K562 (cell line): Measurements from ENCODE around the gene SRGN. TPM values are rescaled to one million over a fixed set of nuclear protein-coding genes. Genes with fewer than 3 reads are reported as not detected.
A peak's percentile ranks its signal among the peaks of the same experiment; 100 is the strongest.

ENCODE experiments used
- ARHGAP35 ChIP-seq: fragments of 450-650 bp; IDR thresholded peaks from 2 replicates; pipeline ENCODE4 v1.6.1; 2018; ENCODE audit not compliant: partially characterized antibody
- CHD4 ChIP-seq: fragments of 200-600 bp; sonication (generic); IDR thresholded peaks from 3 replicates; pipeline ENCODE4 v1.6.1; 2012; ENCODE audit warnings: low read depth, mild to moderate bottlenecking, mixed read lengths, low read length, inconsistent platforms; ENCODE audit not compliant: insufficient read depth, insufficient replicate concordance, poor library complexity, severe bottlenecking
- DEAF1 ChIP-seq: fragments of 450-650 bp; formaldehyde crosslinking; IDR thresholded peaks from 2 replicates; pipeline ENCODE4 v1.4.0; 2020; ENCODE audit warnings: mild to moderate bottlenecking, moderate library complexity
- HCFC1 ChIP-seq: IDR thresholded peaks from 2 replicates; pipeline ENCODE4 v1.6.1; 2012; ENCODE audit warnings: low read depth, low read length, improper control_type of control experiment
- HMG20B ChIP-seq: fragments of 250-450 bp; sonication (Bioruptor Pico); IDR thresholded peaks from 2 replicates; pipeline ENCODE4 v1.5.0; 2021; ENCODE audit warnings: mild to moderate bottlenecking
- NFE2L1 ChIP-seq: fragments of 450-650 bp; IDR thresholded peaks from 2 replicates; pipeline ENCODE4 v1.6.1; 2016; ENCODE audit warnings: missing genetic modification characterization, low read depth, mild to moderate bottlenecking, missing compliant biosample characterization, moderate library complexity, borderline replicate concordance
- SAFB ChIP-seq: fragments of 200-400 bp; formaldehyde crosslinking; IDR thresholded peaks from 2 replicates; pipeline ENCODE4 v1.6.1; 2017; ENCODE audit warnings: low read depth, low read length, borderline replicate concordance
- SMARCA4 ChIP-seq: fragments of 450-650 bp; IDR thresholded peaks from 2 replicates; pipeline ENCODE4 v1.6.1; 2016
- XRCC3 ChIP-seq: fragments of 450-650 bp; IDR thresholded peaks from 2 replicates; pipeline ENCODE4 v1.6.1; 2017; ENCODE audit warnings: mild to moderate bottlenecking, moderate library complexity
- ZBED1 ChIP-seq: IDR thresholded peaks from 2 replicates; pipeline ENCODE4 v1.6.1; 2014
- ZNF174 ChIP-seq: fragments of 250-450 bp; sonication (Bioruptor Pico); IDR thresholded peaks from 2 replicates; pipeline ENCODE4 v1.4.0; 2020; ENCODE audit warnings: mild to moderate bottlenecking
- ZNF277 ChIP-seq: fragments of 250-450 bp; sonication (Bioruptor Pico); IDR thresholded peaks from 2 replicates; pipeline ENCODE4 v1.8.0; 2022; ENCODE audit warnings: inconsistent platforms, mild to moderate bottlenecking, moderate library complexity, borderline replicate concordance
- ZNF408 ChIP-seq: fragments of 250-450 bp; sonication (Bioruptor Pico); IDR thresholded peaks from 2 replicates; pipeline ENCODE4 v1.4.0; 2020; ENCODE audit warnings: low read depth, mild to moderate bottlenecking, moderate library complexity
- ZNF79 ChIP-seq: fragments of 250-450 bp; sonication (Bioruptor Pico); IDR thresholded peaks from 2 replicates; pipeline ENCODE4 v1.4.0; 2020; ENCODE audit warnings: low read depth, mild to moderate bottlenecking, moderate library complexity
- polyA plus RNA-seq, 8 experiments: library from polyadenylated mRNA; depleted of rRNA in 4 of 8; stranded (reverse) in 5 of 8; unstranded in 3 of 8; fragments of >200 nt; fragmentation: Nextera tagmentation in 2 of 8; fragmentation: Illumina TruSeq in 1 of 8; extraction: Ambion mirVana in 2 of 8; extraction: Trizol in 1 of 8; gene quantifications; 2 replicates each; pipeline versions ENCODE4 v1.2.1 to v1.2.3, GENCODE V29; 2011 to 2014; ENCODE audit warnings: inconsistent platforms in 1 of 8, missing spikeins in 1 of 8
- total RNA-seq, 7 experiments: library from RNA; depleted of rRNA in 6 of 7; stranded (reverse); fragments of >200 nt in 6 of 7; fragmentation: Illumina TruSeq in 2 of 7; extraction: Trizol in 2 of 7; gene quantifications; 2 replicates each; pipeline versions ENCODE4 v1.2.1 to v1.2.3, GENCODE V29; 2011 to 2021; ENCODE audit warnings: low replicate concordance in 1 of 7
- TF ChIP-seq, protein P1 (sequence below): IDR thresholded peaks from 2 replicates; pipeline ENCODE4 v1.6.1; 2011; ENCODE audit warnings: borderline replicate concordance, low read depth, mild to moderate bottlenecking, moderate library complexity, low read length; ENCODE audit not compliant: insufficient read depth, poor library complexity, severe bottlenecking
- TF ChIP-seq, protein P2 (sequence below): fragments of 450-650 bp; conservative IDR thresholded peaks from 2 replicates; pipeline ENCODE4 v1.6.1; 2016; ENCODE audit warnings: missing genetic modification characterization, low read depth, mild to moderate bottlenecking, missing compliant biosample characterization, moderate library complexity

The SRGN gene
- total and polyA plus RNA-seq, 9 of the 15 experiments (the other 6 are each of a cell fraction or from before 2014, with no cell fraction given): 136 to 304 (median 180) TPM

- TF ChIP-seq, protein P1, sequence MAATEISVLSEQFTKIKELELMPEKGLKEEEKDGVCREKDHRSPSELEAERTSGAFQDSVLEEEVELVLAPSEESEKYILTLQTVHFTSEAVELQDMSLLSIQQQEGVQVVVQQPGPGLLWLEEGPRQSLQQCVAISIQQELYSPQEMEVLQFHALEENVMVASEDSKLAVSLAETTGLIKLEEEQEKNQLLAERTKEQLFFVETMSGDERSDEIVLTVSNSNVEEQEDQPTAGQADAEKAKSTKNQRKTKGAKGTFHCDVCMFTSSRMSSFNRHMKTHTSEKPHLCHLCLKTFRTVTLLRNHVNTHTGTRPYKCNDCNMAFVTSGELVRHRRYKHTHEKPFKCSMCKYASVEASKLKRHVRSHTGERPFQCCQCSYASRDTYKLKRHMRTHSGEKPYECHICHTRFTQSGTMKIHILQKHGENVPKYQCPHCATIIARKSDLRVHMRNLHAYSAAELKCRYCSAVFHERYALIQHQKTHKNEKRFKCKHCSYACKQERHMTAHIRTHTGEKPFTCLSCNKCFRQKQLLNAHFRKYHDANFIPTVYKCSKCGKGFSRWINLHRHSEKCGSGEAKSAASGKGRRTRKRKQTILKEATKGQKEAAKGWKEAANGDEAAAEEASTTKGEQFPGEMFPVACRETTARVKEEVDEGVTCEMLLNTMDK: no peak
- no peak for TF ChIP-seq ZBED1
- no peak for TF ChIP-seq DEAF1 (CRISPR knock-in tag)
- TF ChIP-seq XRCC3: no peak
- 0 out of 2 replicates have a peak, but pooled peaks have one; percentile 52 for TF ChIP-seq ZNF174 (CRISPR knock-in tag)
- TF ChIP-seq, protein P2, sequence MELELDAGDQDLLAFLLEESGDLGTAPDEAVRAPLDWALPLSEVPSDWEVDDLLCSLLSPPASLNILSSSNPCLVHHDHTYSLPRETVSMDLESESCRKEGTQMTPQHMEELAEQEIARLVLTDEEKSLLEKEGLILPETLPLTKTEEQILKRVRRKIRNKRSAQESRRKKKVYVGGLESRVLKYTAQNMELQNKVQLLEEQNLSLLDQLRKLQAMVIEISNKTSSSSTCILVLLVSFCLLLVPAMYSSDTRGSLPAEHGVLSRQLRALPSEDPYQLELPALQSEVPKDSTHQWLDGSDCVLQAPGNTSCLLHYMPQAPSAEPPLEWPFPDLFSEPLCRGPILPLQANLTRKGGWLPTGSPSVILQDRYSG (tag): no peak
- TF ChIP-seq HCFC1: no peak
- TF ChIP-seq NFE2L1 (tag): peak; percentile 47; the same call in 1 of the 2 replicates
- TF ChIP-seq HMG20B (CRISPR knock-in tag): no peak
- TF ChIP-seq ZNF408 (CRISPR knock-in tag): no peak
- peak; percentile 62; the same call in 1 of the 2 replicates for TF ChIP-seq SMARCA4
- no peak for TF ChIP-seq ZNF79 (CRISPR knock-in tag)
- TF ChIP-seq SAFB: no peak
- TF ChIP-seq ARHGAP35: no peak
- no peak for TF ChIP-seq ZNF277 (CRISPR knock-in tag)
- TF ChIP-seq CHD4: no peak
These were observed 1.0 kb downstream of the SRGN start (continued) for GRCh38 chr10:69088801-69089501.
